Neural progenitor cell (in vitro differentiated cells): Measurements from ENCODE around the gene MAST1. TPM values are rescaled to one million over a fixed set of nuclear protein-coding genes. Genes with fewer than 3 reads are reported as not detected.

Source experiments
- DNase-seq: peaks from one replicate; pipeline ENCODE4 v3.0.0-alpha.2; 2016; ENCODE audit warnings: low spot score
- H2AFZ ChIP-seq: fragments of 200-600 bp; sonication (generic); replicated peaks from 2 replicates; pipeline ENCODE4 v1.6.1; 2016; ENCODE audit warnings: antibody characterized with exemption
- H3F3A ChIP-seq: fragments of 200-600 bp; sonication (generic); 2 replicates; pipeline ENCODE4 v1.6.1; 2016; ENCODE audit warnings: antibody characterized with exemption, low read depth
- H3K27ac ChIP-seq: fragments of 200-600 bp; sonication (generic); 2 replicates; pipeline ENCODE4 v1.5.1; 2016; ENCODE audit warnings: mild to moderate bottlenecking
- H3K27me3 ChIP-seq: fragments of 200-600 bp; sonication (generic); 2 replicates; pipeline ENCODE4 v1.6.1; 2016; ENCODE audit warnings: mild to moderate bottlenecking, moderate library complexity
- H3K36me3 ChIP-seq: fragments of 200-600 bp; sonication (generic); 2 replicates; pipeline ENCODE4 v1.5.1; 2016
- H3K4me1 ChIP-seq: fragments of 200-600 bp; sonication (generic); 2 replicates; pipeline ENCODE4 v1.6.1; 2016; ENCODE audit warnings: mixed run types
- H3K4me2 ChIP-seq: fragments of 200-600 bp; sonication (generic); 2 replicates; pipeline ENCODE4 v1.6.1; 2016
- H3K4me3 ChIP-seq: fragments of 200-600 bp; sonication (generic); 2 replicates; pipeline ENCODE4 v1.5.1; 2016
- H3K79me2 ChIP-seq: fragments of 200-600 bp; sonication (generic); 2 replicates; pipeline ENCODE4 v1.6.1; 2016; ENCODE audit warnings: low read depth
- H3K9ac ChIP-seq: fragments of 200-600 bp; sonication (generic); 2 replicates; pipeline ENCODE4 v1.6.1; 2016
- H3K9me3 ChIP-seq: fragments of 200-600 bp; sonication (generic); 2 replicates; pipeline ENCODE4 v1.5.1; 2016; ENCODE audit warnings: low read depth
- H4K20me1 ChIP-seq: fragments of 200-600 bp; sonication (generic); 2 replicates; pipeline ENCODE4 v1.6.1; 2016; ENCODE audit warnings: low read depth
- H3K27ac Mint-ChIP-seq: 3 replicates; pipeline ENCODE4 v1.8.0; 2021; ENCODE audit warnings: mixed read lengths
- H3K27me3 Mint-ChIP-seq: 2 replicates; pipeline ENCODE4 v1.8.0; 2022; ENCODE audit warnings: low read depth, mild to moderate bottlenecking, inconsistent platforms, moderate library complexity, mixed read lengths; ENCODE audit not compliant: insufficient read depth
- H3K36me3 Mint-ChIP-seq: 3 replicates; pipeline ENCODE4 v1.8.0; 2021; ENCODE audit warnings: mixed read lengths
- H3K4me1 Mint-ChIP-seq: 3 replicates; pipeline ENCODE4 v1.8.0; 2021; ENCODE audit warnings: mixed read lengths
- H3K4me3 Mint-ChIP-seq: 3 replicates; pipeline ENCODE4 v1.8.0; 2021; ENCODE audit warnings: mild to moderate bottlenecking, moderate library complexity, mixed read lengths
- H3K9me3 Mint-ChIP-seq: 3 replicates; pipeline ENCODE4 v1.8.0; 2020; ENCODE audit warnings: mixed read lengths
- EZH2 ChIP-seq: fragments of 200-600 bp; sonication (generic); IDR thresholded peaks from 2 replicates; pipeline ENCODE4 v1.6.1; 2017; ENCODE audit warnings: antibody characterized with exemption, mild to moderate bottlenecking, moderate library complexity
- EZH2phosphoT487 ChIP-seq: fragments of 200-600 bp; sonication (generic); IDR thresholded peaks from 2 replicates; pipeline ENCODE4 v1.6.1; 2017; ENCODE audit warnings: antibody characterized with exemption
- total RNA-seq: library from RNA; depleted of rRNA; stranded (reverse); fragments of >200 nt; gene quantifications from 2 replicates; pipeline ENCODE4 v1.2.3, GENCODE V29; 2015; ENCODE audit warnings: low replicate concordance
- TF ChIP-seq, protein P1 (sequence below): fragments of 200-600 bp; sonication (generic); IDR thresholded peaks from 2 replicates; pipeline ENCODE4 v1.5.1; 2017; ENCODE audit warnings: antibody characterized with exemption, mild to moderate bottlenecking

MAST1 gene
- total RNA-seq, 1 donor from 2014 or later: 8.3 TPM

DNA sequence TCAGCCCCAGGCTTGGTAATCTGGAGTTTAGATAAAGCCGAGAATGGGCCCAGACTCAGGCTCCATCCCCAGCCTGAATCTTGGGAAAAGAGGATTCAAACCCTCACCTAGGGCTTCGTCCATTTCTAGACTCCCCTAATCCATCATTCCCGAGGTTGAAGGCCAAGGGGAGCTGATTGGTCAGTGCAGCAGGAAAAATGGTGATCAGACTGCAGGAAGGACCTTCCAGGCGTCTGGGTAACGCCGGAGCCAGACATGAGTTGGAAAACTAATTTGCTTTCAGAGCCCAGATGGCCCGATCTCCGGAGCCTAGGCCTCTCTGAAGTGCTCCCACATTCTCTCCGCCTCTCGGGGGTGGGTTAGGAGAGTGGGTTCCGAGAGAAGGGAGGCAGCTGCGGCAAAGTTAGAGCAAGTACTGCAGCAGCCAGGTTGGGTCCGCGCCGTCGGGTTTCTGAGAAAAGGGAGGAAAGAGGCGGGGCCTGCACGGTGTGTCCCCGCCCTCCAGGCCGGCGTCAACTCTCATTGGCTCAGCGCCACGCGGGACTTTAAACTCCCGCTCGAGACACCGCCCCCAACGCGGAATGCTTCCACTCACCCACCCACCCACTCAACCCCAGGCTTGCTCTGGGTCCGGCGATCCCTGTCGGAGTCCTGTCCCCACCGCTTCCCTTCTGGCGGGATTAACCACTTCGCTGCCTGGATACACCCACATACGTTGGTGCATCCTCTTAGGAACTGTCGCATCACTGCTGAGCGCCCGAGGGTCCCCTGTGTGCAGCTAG, 3.1 kb upstream of the MAST1 start:
- Histone ChIP-seq H3K4me1 (no peaks in the 10 kb centered on the region), H3K9ac (no peak overlapping the region), H3K36me3 (no peaks in the 10 kb centered on the region), H3K27ac (no peak overlapping the region), H2AFZ (no peak overlapping the region), H3F3A (peaks cover 63% of the 10 kb centered on the region), H3K27me3 (peaks cover 92% of the 10 kb centered on the region), H3K4me3 (no peak overlapping the region), H3K79me2 (no peaks in the 10 kb centered on the region), H3K4me2 (no peak overlapping the region), H3K9me3 (no peaks in the 10 kb centered on the region), H4K20me1 (peaks cover 45% of the 10 kb centered on the region)
- TF ChIP-seq, protein P1, sequence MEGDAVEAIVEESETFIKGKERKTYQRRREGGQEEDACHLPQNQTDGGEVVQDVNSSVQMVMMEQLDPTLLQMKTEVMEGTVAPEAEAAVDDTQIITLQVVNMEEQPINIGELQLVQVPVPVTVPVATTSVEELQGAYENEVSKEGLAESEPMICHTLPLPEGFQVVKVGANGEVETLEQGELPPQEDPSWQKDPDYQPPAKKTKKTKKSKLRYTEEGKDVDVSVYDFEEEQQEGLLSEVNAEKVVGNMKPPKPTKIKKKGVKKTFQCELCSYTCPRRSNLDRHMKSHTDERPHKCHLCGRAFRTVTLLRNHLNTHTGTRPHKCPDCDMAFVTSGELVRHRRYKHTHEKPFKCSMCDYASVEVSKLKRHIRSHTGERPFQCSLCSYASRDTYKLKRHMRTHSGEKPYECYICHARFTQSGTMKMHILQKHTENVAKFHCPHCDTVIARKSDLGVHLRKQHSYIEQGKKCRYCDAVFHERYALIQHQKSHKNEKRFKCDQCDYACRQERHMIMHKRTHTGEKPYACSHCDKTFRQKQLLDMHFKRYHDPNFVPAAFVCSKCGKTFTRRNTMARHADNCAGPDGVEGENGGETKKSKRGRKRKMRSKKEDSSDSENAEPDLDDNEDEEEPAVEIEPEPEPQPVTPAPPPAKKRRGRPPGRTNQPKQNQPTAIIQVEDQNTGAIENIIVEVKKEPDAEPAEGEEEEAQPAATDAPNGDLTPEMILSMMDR: no peak
- TF ChIP-seq EZH2 (no peak), EZH2phosphoT487 (peak; percentile 52)
- H3K4me3 Mint-ChIP-seq: peak overlapping the region; percentile 83
- H3K4me1 Mint-ChIP-seq: peaks cover 43% of the 10 kb centered on the region
- H3K27me3 Mint-ChIP-seq: peaks cover 65% of the 10 kb centered on the region
- H3K27ac Mint-ChIP-seq: no peak overlapping the region
- peaks cover 4% of the 10 kb centered on the region for H3K9me3 Mint-ChIP-seq
- no peaks in the 10 kb centered on the region for H3K36me3 Mint-ChIP-seq
- peak; percentile 57 for DNase-seq

DNA sequence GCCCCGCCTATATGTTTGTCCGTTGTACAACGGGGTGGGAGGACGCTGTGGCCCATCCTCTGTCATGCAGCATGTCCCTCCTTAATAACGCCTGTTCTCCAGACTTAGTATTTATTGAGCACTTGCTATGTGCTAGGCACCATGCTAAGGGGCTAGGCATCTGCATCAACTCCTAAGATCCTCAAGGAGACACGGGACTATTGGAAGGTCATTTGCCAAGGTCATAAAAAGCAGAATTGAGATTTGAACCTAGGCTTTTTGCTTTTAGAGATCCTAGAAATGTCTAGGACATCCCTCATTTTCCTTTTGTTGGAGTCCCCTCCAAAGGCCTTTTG, 1.8 kb upstream of the MAST1 start:
- no peak overlapping the region for H3K9ac ChIP-seq
- no peak overlapping the region for H3K27ac ChIP-seq
- H3F3A ChIP-seq: peaks cover 73% of the 10 kb centered on the region
- H3K9me3 Mint-ChIP-seq: no peaks in the 10 kb centered on the region
- H3K79me2 ChIP-seq: no peaks in the 10 kb centered on the region
- peaks cover 51% of the 10 kb centered on the region for H3K4me1 Mint-ChIP-seq
- TF ChIP-seq EZH2 (no peak), EZH2phosphoT487 (no peak)
- H3K4me3 ChIP-seq: no peak overlapping the region
- no peak overlapping the region for H2AFZ ChIP-seq
- H3K27me3 ChIP-seq: peaks cover 79% of the 10 kb centered on the region
- H3K9me3 ChIP-seq: no peaks in the 10 kb centered on the region
- H3K4me2 ChIP-seq: peak overlapping the region; percentile 66
- no peak overlapping the region for H3K27ac Mint-ChIP-seq
- H3K36me3 ChIP-seq: no peaks in the 10 kb centered on the region
- peaks cover 2% of the 10 kb centered on the region for H3K4me1 ChIP-seq
- no peaks in the 10 kb centered on the region for H3K36me3 Mint-ChIP-seq
- H4K20me1 ChIP-seq: peaks cover 36% of the 10 kb centered on the region
- peaks cover 61% of the 10 kb centered on the region for H3K27me3 Mint-ChIP-seq
- H3K4me3 Mint-ChIP-seq: peak overlapping the region; percentile 61
- no peak for DNase-seq

DNA sequence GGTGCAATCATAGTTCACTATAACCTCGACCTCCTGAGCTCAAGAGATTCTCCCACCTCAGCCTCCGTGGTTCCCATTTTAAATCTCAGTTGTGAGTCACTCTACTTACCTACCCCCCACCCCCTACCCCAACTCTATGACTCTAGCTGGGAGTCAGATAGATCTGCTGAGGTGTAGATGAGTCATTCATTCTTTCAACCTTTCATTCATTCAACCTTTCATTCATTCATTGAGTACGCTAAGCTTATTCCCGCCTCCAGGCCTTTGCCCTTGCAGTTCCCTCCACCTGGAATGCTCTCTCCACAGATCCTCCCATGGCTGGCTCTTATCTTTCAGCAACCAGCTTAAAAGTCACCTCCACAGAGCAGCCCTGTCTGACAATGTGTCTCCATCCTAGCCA, 1.1 kb upstream of the MAST1 start:
- H3K27ac Mint-ChIP-seq: no peak overlapping the region
- H3K4me3 Mint-ChIP-seq: peak overlapping the region; percentile 85
- H3K9me3 Mint-ChIP-seq: no peaks in the 10 kb centered on the region
- DNase-seq: no peak
- no peak overlapping the region for H3K9ac ChIP-seq
- H3K27me3 ChIP-seq: peaks cover 72% of the 10 kb centered on the region
- TF ChIP-seq EZH2phosphoT487 (no peak), EZH2 (no peak)
- TF ChIP-seq, protein P1: no peak
- peaks cover 78% of the 10 kb centered on the region for H3F3A ChIP-seq
- H4K20me1 ChIP-seq: peaks cover 35% of the 10 kb centered on the region
- H3K4me3 ChIP-seq: no peak overlapping the region
- H3K4me1 Mint-ChIP-seq: peaks cover 52% of the 10 kb centered on the region
- H3K27me3 Mint-ChIP-seq: peaks cover 58% of the 10 kb centered on the region
- no peak overlapping the region for H3K27ac ChIP-seq
- H3K4me1 ChIP-seq: peaks cover 4% of the 10 kb centered on the region
- H3K4me2 ChIP-seq: no peak overlapping the region
- H3K36me3 ChIP-seq: no peaks in the 10 kb centered on the region
- H2AFZ ChIP-seq: no peak overlapping the region
- peaks cover 2% of the 10 kb centered on the region for H3K36me3 Mint-ChIP-seq
- H3K79me2 ChIP-seq: no peaks in the 10 kb centered on the region
- no peaks in the 10 kb centered on the region for H3K9me3 ChIP-seq
